GM12878 (cell line): ENCODE measurements around the gene TK1. TPM values are rescaled to one million over a fixed set of nuclear protein-coding genes. Genes with fewer than 3 reads are reported as not detected.

Experiments
- ATAC-seq: fragments of 200-7000 bp; cut with Tn5 transposase; 3 replicates; pipeline ENCODE4 v1.9.1; 2020; ENCODE audit warnings: mild to moderate bottlenecking, moderate library complexity
- BruUV-seq: library from RNA; stranded (reverse); fragments of 400-500 nt; replicated peaks from 2 replicates; lab custom pipeline; 2021; lab: Mats Ljungman, UMichigan
- CTCF ChIA-PET: fragments of 300-600 bp; sonication (Branson Sonifier 250); formaldehyde crosslinking; extraction: SDS; loops from one replicate; lab custom pipeline; 2021; ENCODE audit warnings: inconsistent platforms; lab: Yijun Ruan, JAX
- POLR2A ChIA-PET: fragments of 350-600 bp; formaldehyde crosslinking; extraction: SDS; loops from one replicate; lab custom pipeline; 2021; ENCODE audit warnings: inconsistent platforms; lab: Charles Lee
- RAD21 ChIA-PET: fragments of 300-600 bp; sonication (Branson Sonifier 250); formaldehyde crosslinking; loops from one replicate; lab custom pipeline; 2023; ENCODE audit warnings: antibody characterized with exemption; ENCODE audit not compliant: unreplicated experiment; lab: Charles Lee
- SMC1A ChIA-PET: fragments of 300-600 bp; sonication (Branson Sonifier 250); formaldehyde crosslinking; loops from one replicate; lab custom pipeline; 2023; ENCODE audit not compliant: unreplicated experiment, uncharacterized antibody; lab: Charles Lee
- DNase-seq: peaks from one replicate; pipeline ENCODE4 v3.0.0-alpha.2; 2011; ENCODE audit warnings: low read depth, low spot score
- FAIRE-seq: peaks from 3 replicates; lab custom pipeline; 2011; peaks lifted over from hg19 to GRCh38; lab: Jason Lieb, UNC
- H2AFZ ChIP-seq: 2 replicates; pipeline ENCODE4 v1.6.0; 2011; ENCODE audit warnings: low read depth, low read length, control low read depth; ENCODE audit not compliant: control insufficient read depth
- H3K27ac ChIP-seq: 2 replicates; pipeline ENCODE4 v1.5.1; 2011; ENCODE audit warnings: control low read depth; ENCODE audit not compliant: control insufficient read depth, insufficient read depth
- H3K27me3 ChIP-seq, 2 experiments: replicated peaks in 1 of 2; 2 replicates each; pipeline versions ENCODE4 v1.6.0 to v1.6.1; 2011; ENCODE audit warnings: low read length in 1 of 2; ENCODE audit not compliant: control insufficient read depth in 2 of 2, insufficient read depth in 2 of 2
- H3K36me3 ChIP-seq, 2 experiments: 2 replicates each; pipeline ENCODE4 v1.5.1; 2011; ENCODE audit warnings: low read length in 1 of 2; ENCODE audit not compliant: control insufficient read depth in 2 of 2, insufficient read depth in 2 of 2
- H3K4me1 ChIP-seq: 2 replicates; pipeline ENCODE4 v1.6.1; 2011; ENCODE audit warnings: mild to moderate bottlenecking, low read length, moderate library complexity, mixed read lengths; ENCODE audit not compliant: control insufficient read depth, insufficient read depth
- H3K4me2 ChIP-seq: 2 replicates; pipeline ENCODE4 v1.6.0; 2011; ENCODE audit warnings: control low read depth; ENCODE audit not compliant: control insufficient read depth, insufficient read depth
- H3K4me3 ChIP-seq: fragments of 200-600 bp; sonication (generic); 2 replicates; pipeline ENCODE4 v1.5.1; 2016
- H3K79me2 ChIP-seq: 2 replicates; pipeline ENCODE4 v1.6.0; 2011; ENCODE audit warnings: low read length; ENCODE audit not compliant: control insufficient read depth, insufficient read depth
- H3K9ac ChIP-seq: 2 replicates; pipeline ENCODE4 v1.8.0; 2011; ENCODE audit warnings: low read length, control low read depth, mixed read lengths; ENCODE audit not compliant: control insufficient read depth, insufficient read depth
- H3K9me3 ChIP-seq: replicated peaks from 3 replicates; pipeline ENCODE4 v1.5.1; 2011; ENCODE audit warnings: mild to moderate bottlenecking, low read length; ENCODE audit not compliant: control insufficient read depth, insufficient read depth
- H4K20me1 ChIP-seq: 2 replicates; pipeline ENCODE4 v1.6.0; 2011; ENCODE audit not compliant: control insufficient read depth, insufficient read depth
- BRCA1 ChIP-seq: IDR thresholded peaks from 2 replicates; pipeline ENCODE4 v1.6.1; 2011; ENCODE audit warnings: low read depth, low read length, improper control_type of control experiment
- EZH2 ChIP-seq: IDR thresholded peaks from 2 replicates; pipeline ENCODE4 v1.6.1; 2012; ENCODE audit warnings: low read depth, mild to moderate bottlenecking, control low read depth, inconsistent platforms, low read length, borderline replicate concordance; ENCODE audit not compliant: control insufficient read depth
- LARP7 ChIP-seq: fragments of 450-650 bp; IDR thresholded peaks from 2 replicates; pipeline ENCODE4 v1.6.1; 2017; ENCODE audit warnings: mild to moderate bottlenecking
- MEF2B ChIP-seq: fragments of 450-650 bp; IDR thresholded peaks from 2 replicates; pipeline ENCODE4 v1.6.1; 2018; ENCODE audit warnings: mild to moderate bottlenecking, moderate library complexity; ENCODE audit not compliant: partially characterized antibody, poor library complexity, severe bottlenecking
- MTA3 ChIP-seq: IDR thresholded peaks from 2 replicates; pipeline ENCODE4 v1.6.1; 2012; ENCODE audit warnings: low read length, inconsistent platforms, borderline replicate concordance
- NR2C2 ChIP-seq: IDR thresholded peaks from 2 replicates; pipeline ENCODE4 v1.6.1; 2011; ENCODE audit warnings: borderline replicate concordance, low read depth; ENCODE audit not compliant: control insufficient read depth, insufficient read length
- RAD51 ChIP-seq: fragments of 450-650 bp; IDR thresholded peaks from 2 replicates; pipeline ENCODE4 v1.6.1; 2016; ENCODE audit warnings: moderate library complexity, mild to moderate bottlenecking, inconsistent platforms
- TCF12 ChIP-seq: IDR thresholded peaks from 2 replicates; pipeline ENCODE4 v1.6.1; 2011; ENCODE audit warnings: low read depth, mild to moderate bottlenecking, low read length
- ZBED1 ChIP-seq: IDR thresholded peaks from 2 replicates; pipeline ENCODE4 v1.6.1; 2016; ENCODE audit warnings: borderline replicate concordance
- ZBTB11 ChIP-seq: fragments of 450-650 bp; formaldehyde crosslinking; IDR thresholded peaks from 2 replicates; pipeline ENCODE4 v1.5.0; 2022; ENCODE audit warnings: mild to moderate bottlenecking, missing genetic modification characterization
- WGBS: methylation state at CpG from one replicate; pipeline ENCODE4 v1.1.6; 2016; ENCODE audit warnings: low lambda C conversion rate; ENCODE audit not compliant: insufficient replicate concordance, insufficient coverage; ENCODE audit errors: missing lambda C conversion rate; 5-methylcytosine and 5-hydroxymethylcytosine counted together
- in situ Hi-C: fragments of 300-500 bp; cut with MboI; formaldehyde crosslinking; loops from 9 replicates; pipeline ENCODE4 v1.14.3; 2018; ENCODE audit warnings: mixed read lengths
- intact Hi-C: fragments of 100-400 bp; cut with micrococcal nuclease; formaldehyde crosslinking; loops from one replicate; pipeline ENCODE4 v1.14.2; 2022; ENCODE audit not compliant: unreplicated experiment
- polyA plus RNA-seq, 11 experiments: library from polyadenylated mRNA; depleted of rRNA in 4 of 11; unstranded in 6 of 11; stranded (reverse) in 5 of 11; fragments of >200 nt; fragmentation: Nextera tagmentation in 4 of 11; fragmentation: Illumina TruSeq in 1 of 11; extraction: Ambion mirVana in 4 of 11; extraction: Trizol in 1 of 11; gene quantifications; 1 replicate in 1 of 11; 2 replicates in 10 of 11; pipeline versions ENCODE4 v1.2.1 to v1.2.3, GENCODE V29; 2011 to 2016; ENCODE audit warnings: inconsistent platforms in 2 of 11, missing spikeins in 2 of 11, low read depth in 1 of 11
- total RNA-seq, 4 experiments: library from RNA; depleted of rRNA in 3 of 4; stranded (reverse); fragments of >200 nt in 3 of 4; fragmentation: Illumina TruSeq in 1 of 4; extraction: Trizol in 1 of 4; gene quantifications; 2 replicates each; pipeline versions ENCODE4 v1.2.1 to v1.2.3, GENCODE V29; 2013 to 2021

The TK1 gene
- total and polyA plus RNA-seq, 10 of the 15 experiments (the other 5 are each of a cell fraction or from before 2014, with no cell fraction given), result 4.6 to 175 (median 77.9) TPM

GRCh38 chr17:78204387-78205123 is 17.7 kb upstream of the TK1 start:
- in situ Hi-C loops (no loop called here), intact Hi-C loops (no loop called here)
- Histone ChIP-seq H3K4me2 (no peak overlapping the region), H2AFZ (no peak overlapping the region), H3K9me3 (no peaks in the 10 kb centered on the region; the same call in 2 of the 3 replicates), H3K9ac (no peak overlapping the region), H4K20me1 (no peaks in the 10 kb centered on the region), H3K4me3 (no peak overlapping the region), H3K4me1 (no peaks in the 10 kb centered on the region), H3K27ac (no peak overlapping the region), H3K27me3 (no peaks in the 10 kb centered on the region), H3K36me3 (peaks cover 0 to 12% of the 10 kb centered on the region in 2 experiments; a peak in 3 of 4 replicates), H3K79me2 (no peaks in the 10 kb centered on the region; the same call in 1 of the 2 replicates)
- FAIRE-seq, result no peak
- no peak for DNase-seq
- ChIA-PET RAD21 (no interaction called here), POLR2A (interaction anchor here (0.6 to 1.1 kb wide), 2 partner anchors 84 to 95 kb away, joined by 3 read pairs; no protein-coding TSS in a partner anchor), SMC1A (interaction anchor here (1.6 kb wide), 1 partner anchor 34 kb away, joined by 3 read pairs; no protein-coding TSS in a partner anchor), CTCF (interaction anchor here (1.2 kb wide), 1 partner anchor 120 kb away, joined by 3 read pairs; no protein-coding TSS in a partner anchor)
- no peak for ATAC-seq
- TF ChIP-seq LARP7 (no peak), ZBTB11 (CRISPR knock-in tag) (no peak), BRCA1 (no peak), RAD51 (no peak), EZH2 (no peak), NR2C2 (no peak), TCF12 (no peak), MEF2B (no peak), ZBED1 (no peak), MTA3 (no peak)
- BruUV-seq, result TSS peak; percentile 49
- WGBS, result 95% methylated on average over 22 of the region's 22 CpGs
